Measurements from ENCODE around the gene BTLA.
"Not testable (repeated sequence)": the region's sequence is repeated elsewhere in the genome, so short reads cannot be mapped to it uniquely, and the experiment has no call there.

The BTLA gene

DNA sequence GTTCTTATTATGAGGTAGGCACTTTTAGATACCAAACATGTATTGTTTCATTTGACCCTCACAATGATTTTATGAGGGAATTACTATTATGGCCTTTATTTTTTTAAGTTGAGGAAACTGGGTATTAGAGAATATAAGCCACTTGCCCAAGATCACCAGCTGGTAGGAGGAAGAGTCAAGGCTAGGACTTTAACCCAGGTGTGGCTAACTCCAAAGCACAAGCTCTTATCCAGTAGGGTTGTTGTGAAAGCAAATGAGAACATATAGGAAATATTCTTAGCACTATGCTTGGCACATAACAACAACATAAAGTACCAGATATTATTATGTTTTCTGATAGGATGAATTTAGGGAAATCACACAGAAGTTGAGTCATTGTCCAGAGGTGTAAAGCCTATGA is 7.9 kb downstream of the BTLA start:
- DNase-seq (ENCODE audit: low read depth): no peak

DNA sequence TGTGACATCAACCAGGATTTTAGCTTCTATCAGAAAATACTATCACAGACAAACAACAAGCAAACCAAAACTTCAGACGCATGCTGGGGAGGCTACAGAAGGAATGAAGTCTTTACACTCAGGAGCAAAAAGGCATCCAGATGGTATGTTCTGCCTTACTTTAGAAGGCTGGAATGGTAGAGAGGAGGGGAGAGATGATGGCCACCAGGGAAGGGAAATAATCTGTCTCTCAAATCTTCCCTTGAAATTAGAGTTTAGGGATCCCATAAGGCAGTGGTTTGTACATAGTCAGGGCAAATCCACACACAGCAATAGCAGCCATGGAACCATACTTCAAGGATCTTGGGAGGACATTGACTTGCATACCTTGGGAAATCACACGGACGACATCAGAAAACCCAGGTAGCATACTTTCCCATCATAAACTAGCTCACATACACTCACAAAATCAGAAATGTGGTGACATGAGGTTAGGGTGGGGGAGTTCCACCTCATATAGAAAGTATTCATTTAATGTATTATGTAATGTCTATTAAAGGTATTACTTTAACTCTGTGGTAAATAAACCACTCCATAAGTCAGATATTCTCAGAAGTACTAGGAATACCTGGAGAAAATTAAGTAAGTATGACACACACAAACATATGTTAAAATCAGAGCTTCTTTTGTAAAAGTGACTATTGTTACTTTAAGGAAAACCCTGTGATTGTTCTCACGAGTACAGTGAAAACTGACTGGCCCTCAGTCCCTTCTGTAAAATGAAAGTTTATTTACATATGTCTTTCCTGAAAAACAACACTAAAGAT is 9.4 kb downstream of the BTLA start:
- no peak for DNase-seq (ENCODE audit: low read depth)

DNA sequence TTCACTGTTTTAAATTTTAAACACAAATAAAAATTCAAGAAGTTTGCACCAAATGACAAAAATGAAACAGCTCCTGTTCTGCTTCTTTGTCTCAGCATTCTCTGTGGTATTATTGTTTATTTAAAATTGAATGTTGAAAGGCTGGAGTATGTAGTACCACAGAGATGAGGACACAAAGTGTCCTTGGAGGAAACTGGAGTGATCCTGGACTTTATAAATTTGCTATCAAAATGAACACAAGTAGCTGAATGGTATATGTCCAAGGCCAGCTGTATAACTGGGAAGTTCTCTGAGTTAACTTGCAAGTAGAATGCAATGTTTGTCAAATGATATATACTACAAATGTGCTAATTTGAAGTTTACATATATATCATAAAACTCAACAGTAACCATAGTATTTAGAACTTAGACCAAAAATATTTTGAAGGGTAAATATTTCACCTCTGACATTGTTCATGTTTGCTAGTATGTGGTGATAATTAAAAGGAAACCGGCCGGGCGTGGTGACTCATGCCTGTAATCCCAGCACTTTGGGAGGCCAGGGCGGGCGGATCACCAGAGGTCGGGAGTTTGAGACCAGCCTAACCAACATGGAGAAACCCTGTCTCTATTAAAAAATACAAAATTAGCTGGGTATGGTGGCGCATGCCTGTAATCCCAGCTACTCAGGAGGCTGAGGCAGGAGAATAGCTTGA is 12.3 kb downstream of the BTLA start:
- DNase-seq (ENCODE audit: low read depth): no peak

DNA sequence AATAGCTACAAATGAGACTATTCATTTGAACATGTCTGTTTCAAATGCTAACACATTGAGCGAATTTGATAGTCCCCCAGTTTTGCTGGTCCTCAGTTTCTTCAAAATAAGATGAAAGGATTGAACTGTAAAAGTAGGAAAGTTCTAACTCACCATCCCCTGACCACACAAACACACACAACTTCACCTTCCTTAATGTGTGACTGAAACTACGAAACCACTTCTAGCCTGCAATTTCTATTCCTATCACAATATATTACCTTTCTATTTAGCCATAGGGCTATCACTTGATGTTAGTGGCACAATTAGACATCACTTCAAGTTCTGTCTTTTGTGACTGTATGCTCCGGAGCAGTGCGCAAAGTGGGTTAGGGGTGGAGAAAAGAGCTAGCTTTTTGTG is 14.9 kb downstream of the BTLA start:
- DNase-seq (ENCODE audit: low read depth): no peak

DNA sequence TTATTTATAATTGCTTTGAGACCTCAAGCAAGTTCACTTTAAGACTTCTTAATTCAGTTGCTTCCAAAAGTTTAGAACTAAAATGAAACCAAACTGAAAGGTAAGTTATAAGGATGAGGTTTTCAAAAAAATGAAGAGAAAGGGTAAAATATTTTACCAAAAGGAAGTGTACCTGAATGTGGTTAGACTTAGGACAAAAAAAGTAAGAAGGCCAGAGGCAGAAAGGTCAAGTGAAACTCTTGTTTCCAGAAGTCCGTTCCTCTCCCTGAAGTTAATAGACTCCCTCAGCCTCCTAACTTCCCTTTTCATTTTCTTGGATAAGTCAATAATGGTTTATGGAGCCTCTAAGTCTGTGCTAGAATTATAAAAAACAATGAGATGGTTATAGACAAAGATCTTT is 16.6 kb downstream of the BTLA start:
- DNase-seq (ENCODE audit: low read depth): no peak

DNA sequence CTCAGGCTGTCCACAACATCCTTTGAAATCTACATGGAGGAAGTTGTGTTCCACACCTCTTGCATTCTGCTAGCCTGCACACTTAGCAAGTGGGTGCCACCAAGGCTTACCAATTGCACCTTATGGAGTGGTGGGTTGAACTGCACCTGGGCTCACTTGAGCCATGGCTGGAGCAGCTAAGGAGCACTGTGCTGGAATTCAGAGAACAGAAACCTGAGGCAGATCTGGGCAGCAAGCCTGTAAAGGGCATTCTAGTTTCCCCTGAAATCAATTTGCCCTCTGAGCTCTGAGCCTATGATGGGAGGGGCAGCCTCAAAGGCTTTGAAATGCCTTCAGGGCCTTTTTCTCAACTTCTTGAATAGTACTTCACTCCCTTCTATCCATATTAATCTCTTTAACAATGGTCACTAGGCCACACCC is 18.0 kb downstream of the BTLA start:
- DNase-seq (ENCODE audit: low read depth): no peak

DNA sequence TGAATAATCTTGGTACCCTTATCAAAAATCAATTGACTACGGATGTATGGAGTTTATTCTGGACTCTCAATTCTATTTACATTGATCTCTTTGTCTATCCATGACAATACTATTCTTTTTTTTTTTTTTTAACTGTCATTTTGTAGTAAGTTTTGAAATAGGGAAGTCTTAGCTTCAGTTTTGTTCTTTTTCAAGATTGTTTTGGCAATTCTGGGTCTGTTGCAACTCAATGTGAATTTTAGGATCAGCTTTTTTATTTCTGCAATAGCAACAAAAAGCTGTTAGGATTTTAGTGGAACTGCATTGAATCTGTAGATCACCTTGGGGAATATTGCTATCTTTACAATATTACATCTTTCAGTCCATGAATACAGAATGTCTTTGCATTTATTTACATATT is 21.4 kb downstream of the BTLA start:
- DNase-seq (ENCODE audit: low read depth): no peak

DNA sequence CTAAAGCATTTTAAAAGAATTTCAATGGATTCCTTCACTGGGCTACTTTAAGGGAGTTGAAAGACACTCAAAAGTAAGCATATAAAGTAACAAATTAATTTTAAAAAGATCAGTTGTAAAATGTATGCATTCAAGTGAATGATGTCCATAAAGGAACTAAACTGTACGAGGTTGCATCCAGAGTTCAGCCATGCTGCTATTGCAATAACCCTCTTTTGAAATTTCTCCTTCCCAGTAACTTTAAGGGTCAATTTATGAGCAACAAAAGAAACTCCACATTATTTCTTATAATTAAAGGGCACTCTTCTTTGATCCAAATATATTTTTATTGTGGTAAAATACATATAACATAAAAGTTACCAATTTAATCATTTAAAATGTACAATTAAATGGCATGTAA is 22.9 kb downstream of the BTLA start:
- no peak for DNase-seq (ENCODE audit: low read depth)

DNA sequence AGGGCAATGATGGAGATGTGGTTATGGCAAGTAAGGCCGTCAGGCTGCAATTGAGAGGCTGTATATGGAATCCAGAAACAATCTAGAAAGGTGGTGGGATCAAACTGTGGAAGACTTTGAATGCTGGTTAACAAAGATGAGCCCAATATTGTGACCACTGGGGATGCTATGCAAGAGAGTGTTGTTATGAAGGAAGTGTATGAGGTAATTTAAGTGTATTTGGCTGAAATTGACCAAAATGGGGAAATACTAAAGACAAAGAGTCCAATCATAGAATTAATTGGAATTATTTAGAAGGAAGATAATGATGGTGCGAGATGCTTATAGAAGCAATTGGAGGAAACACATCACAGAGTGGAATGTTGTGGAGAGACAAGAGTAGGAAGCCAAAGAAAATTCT is 24.5 kb downstream of the BTLA start:
- no peak for DNase-seq (ENCODE audit: low read depth)

DNA sequence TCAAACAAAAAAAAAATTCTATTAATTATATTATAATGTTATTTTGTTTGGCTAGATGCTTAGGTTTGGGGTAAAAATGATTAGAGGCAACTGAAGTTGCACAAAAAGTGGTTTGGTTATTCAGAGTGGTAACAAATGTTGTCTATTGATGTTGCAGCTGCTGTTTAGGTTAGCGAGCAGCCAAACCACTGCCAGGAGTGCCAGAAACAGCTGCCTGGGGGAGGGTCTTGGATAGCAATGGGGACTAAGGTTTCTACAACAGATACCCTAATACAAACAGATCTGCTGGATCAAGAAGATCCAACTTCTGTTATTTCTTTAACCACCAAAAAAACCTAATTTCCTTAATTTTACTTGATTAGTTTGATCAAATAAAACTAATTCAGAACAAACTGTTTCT is 26.6 kb downstream of the BTLA start:
- DNase-seq (ENCODE audit: low read depth): no peak

DNA sequence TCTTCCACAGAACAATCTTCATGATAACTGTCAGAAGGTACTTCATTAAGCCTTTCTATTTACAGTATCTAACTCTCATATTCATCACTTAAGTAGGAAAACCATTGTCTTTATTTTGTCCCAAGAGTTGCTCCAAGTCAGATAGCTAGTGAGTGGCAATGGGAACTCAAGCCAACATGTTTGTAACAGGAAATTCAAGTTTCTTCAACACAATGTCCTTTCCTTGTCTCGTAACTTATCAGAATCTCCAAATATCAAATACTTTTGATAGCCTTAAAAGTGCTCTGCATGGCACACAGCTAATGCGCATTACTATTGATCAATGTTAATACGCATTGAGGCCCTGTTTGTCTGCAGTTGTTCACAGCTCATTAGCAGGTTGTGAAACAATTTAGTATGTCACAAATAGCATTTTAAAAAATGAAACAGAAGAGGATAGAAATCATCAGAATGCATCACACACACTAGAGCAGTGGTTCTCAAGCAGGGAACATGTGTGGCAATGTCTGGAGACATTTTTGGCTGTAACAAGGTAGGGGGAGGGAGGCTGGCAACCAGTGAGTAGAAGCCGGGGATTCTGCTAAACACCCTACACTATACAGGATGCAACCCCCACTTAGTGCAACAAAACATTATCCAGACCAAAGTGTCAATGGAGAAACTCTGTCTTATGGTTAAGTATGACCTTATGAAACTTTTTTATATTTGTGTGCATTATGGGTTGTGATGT is 27.5 kb downstream of the BTLA start:
- no peak for DNase-seq (ENCODE audit: low read depth)

DNA sequence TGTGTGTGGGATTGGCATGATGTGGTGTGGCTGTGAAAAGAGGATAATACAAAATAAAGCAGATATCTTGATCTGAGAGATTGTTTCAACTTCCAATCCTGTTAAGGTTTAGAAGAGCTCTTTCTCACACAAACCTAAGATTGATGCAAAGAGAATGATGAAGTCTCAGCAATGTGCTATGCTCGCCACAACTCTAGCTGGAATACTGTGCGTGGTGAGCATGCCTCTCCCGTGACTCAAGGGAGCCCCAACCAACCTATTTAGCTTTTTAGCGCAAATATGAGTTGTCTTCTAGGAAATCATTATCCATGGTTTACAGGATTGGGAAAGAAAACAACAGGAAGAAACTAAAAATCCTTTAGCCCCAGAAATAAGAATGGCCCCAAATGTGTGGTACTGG is 28.5 kb downstream of the BTLA start:
- DNase-seq (ENCODE audit: low read depth): no peak

DNA sequence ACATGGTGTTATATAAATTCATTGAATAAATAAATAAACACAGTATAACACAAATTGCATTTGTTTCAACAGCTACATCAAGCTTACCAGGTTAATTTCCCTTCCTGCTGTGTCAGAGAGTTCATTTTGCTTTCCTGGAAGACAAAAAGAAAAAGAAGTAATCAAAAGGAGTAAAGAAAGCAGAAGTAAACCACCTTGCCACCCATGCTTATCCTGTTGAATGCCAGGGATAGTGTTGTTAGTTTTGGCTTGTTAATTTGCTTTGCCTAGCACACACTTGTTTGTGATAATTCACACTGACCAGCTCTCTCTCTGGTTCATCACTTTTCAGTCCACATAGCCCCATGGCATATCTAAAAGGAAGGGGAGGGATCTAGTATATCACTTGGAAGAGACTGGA is 29.6 kb downstream of the BTLA start:
- DNase-seq (ENCODE audit: low read depth): no peak

DNA sequence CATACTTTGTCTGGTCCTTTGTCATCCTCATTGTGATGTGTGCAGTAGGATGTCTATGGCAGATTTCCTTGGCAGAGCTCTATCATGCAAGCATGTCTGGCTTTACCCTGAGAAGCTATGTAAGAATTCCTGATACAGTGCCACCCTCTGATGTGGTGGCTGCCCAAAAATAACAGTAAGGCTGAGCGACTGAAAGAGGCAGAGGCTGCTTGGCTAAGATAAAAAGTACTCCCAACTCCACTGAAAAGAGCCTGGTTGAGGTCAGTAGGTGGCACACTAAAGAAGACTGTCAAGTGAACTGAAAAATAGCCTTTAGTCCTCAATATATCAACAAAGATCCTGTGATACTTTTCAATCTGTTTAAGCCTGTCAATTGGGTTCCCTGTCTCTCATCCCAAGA is 31.7 kb downstream of the BTLA start:
- no peak for DNase-seq (ENCODE audit: low read depth)

DNA sequence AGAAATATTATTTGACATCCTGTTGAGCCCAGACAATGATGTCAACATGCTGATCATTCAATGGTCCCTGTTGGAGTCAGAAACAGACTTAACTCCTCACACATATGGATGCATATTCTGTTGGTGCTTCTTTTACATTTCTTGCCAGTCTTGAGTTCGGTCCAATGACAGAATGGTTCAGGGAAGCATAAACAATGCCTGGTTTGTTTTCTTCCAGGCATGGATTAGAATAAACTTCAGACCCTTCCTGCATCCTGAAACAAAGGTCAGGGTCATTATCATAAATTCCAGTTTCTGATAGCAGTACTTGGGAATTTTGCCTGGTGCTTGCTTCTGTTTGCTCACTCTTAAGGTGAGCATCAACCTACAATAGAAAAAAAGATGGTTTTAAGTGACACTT is 33.3 kb downstream of the BTLA start:
- no peak for DNase-seq (ENCODE audit: low read depth)

DNA sequence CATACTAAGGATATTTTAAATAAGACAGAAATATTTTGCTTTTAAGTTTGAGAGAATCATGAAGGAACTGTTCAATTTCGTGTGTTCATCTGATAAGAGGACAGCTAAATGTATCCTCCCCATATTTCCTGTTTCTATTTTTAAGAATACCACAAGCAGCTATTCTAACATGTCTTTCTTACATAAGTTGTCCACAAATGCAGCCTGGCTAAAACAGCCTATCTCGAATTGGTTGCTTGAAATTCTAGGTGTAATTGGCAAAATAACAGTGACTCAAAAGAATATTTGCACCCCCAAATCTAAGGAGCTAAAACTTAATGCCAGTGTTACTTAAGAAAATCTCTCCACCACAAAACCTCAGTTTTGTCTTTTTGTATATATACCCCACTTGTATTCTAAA is 35.0 kb downstream of the BTLA start:
- no peak for DNase-seq (ENCODE audit: low read depth)

DNA sequence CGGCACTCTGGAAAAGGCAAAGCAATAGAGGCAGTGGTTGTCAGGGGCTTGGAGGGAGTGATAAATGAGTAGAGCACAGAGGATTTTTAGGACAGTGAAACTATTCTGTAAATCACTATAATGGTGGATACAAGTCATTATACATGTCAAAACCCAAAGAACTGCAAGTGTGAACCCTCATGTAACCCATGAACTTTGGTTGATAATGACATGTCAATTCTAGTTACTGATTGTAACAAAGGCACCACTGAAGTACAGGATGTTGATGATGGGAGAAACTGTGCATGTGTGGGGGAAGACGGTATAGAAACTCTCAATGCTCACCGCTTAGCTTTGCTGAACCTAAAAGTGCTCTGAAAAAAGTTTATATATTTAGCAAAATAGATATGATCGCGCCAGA is 36.0 kb downstream of the BTLA start:
- DNase-seq (ENCODE audit: low read depth): no peak

DNA sequence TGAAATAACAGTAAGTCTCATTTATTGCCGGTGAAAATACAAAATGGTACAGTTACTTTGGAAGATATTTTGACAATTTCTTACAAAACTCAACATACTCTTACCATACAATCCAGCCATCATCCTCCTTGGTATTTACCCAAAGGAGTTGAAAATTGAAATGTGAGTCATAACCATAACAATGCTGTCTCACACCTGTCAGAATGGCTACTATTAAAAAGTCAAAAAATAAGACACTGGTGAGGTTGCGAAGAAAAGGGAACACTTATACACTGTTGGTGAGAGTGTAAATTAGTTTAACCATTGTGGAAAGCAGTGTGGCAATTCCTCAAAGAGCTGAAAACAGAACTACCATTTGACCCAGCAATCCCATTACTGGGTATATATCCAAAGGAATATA is 37.5 kb downstream of the BTLA start:
- DNase-seq (ENCODE audit: low read depth): not testable (repeated sequence)

DNA sequence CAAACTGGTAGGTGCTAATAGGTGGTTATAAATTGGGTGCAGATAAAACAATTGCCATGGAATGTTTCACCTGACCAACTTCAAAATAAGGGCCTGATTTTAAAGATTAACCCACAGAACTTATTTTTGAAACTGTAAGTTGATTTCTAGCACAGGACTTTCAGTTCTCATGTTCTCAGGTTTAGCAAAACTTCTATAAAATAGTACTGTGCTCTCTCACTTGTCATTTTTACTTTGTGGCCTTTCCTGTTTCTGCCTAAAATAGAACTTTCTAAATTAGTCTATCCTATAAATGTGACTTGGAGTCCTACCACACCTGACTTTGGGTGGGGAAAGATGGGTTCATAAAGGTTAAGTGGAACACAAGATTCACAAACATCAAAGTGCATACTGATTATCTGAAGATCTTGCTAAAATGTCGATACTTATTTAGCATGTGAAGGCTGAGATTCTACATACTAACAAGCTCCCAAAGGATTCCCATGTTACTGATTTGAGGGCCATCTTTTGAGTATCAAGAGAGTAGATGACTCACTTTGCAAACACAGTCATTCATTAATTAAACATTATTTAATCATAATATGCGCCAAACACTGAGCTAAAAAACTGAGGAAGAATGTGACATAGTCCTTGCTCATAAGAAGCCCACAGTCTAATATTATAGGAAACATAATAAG is 38.6 kb downstream of the BTLA start:
- DNase-seq (ENCODE audit: low read depth): no peak

DNA sequence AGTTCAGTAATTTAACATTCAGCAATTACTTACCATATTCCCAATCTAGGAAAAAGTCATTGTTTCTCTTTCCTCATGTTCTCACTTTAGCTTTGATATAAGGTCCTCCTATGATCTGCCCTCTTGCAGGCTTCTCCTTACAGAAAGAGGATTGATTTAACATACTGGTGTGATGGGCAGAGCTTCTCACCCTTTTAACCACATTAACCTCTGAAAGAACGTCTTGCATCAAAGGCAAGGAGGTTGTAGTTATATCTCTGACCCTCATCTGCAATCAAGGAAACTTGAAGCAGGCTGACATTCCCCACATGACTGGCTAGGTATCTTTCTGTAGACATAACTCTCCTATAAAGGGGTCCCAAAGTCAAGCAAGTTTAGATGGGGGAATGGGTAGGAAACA is 39.5 kb downstream of the BTLA start:
- no peak for DNase-seq (ENCODE audit: low read depth)

DNA sequence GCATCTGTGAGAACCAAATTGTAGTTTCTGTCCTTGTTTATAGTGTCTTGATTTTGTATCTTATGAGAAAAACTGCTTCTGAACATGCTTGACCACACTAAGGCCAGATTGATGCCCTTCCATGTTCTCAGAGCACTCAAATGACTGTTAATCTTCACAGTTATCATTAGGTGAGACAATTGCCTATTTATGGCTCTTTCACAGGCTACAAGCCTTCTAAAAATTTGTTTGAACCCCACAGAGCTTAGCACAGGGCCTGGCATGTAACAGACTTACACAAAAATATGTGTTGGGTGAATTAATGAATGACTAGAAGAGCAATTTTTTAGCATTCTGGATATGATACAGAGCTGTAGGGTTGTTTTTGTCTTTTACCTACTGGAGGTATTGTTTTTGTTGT is 43.1 kb downstream of the BTLA start:
- no peak for DNase-seq (ENCODE audit: low read depth)

DNA sequence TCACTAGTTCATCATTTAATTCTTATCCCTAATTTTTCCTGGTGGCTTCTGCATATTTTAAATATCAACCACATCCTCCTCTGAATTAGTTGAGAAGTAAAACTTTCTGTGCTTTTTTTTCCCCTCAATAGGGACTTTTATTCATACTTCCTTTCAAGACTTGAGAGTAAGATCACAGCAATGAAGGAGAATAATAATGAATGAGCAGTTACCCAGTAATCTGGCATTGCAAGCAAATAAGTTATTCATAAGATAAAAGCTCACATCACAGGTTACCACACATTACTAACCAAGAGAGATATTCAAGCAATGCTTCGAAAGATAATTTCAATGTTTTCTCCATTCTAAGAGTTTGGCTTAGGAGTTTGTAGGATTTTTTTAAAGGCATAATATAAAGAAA is 50.3 kb downstream of the BTLA start:
- no peak for DNase-seq (ENCODE audit: low read depth)

DNA sequence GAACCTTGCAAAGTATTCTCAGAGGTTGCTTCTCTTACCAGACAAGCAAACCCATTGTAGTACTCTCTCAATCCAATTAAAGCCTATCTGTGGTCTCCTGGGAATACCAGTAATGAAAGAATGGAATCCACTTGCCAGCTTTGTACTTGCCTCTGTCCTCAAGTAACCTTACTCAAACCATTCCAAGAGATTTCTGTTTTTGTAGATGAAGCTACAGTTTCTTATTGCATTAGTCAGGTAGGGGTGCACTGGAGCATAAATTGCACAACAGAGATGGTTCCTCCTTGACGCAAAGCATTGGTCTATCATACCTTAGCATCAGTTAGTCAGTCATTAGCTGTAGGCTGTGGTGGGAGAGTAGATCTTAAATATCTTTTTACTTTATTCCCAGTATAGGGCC is 52.9 kb downstream of the BTLA start:
- no peak for DNase-seq (ENCODE audit: low read depth)

Measured in activated T-helper 9 cell treated with anti-CD3 and anti-CD28 coated beads, Interleukin-2, amount 50 U/mL, for 16 hours (primary cell).